Uterus (tissue), 2 donors: ENCODE data around the gene AHCYL1.

Source experiments
- CTCF ChIP-seq, 4 experiments: fragments of 200-600 bp in 2 of 4; fragments of 450-650 bp in 2 of 4; sonication (generic) in 2 of 4; IDR thresholded peaks; one replicate each; pipeline ENCODE4 v1.5.1; 2016 to 2019; ENCODE audit warnings: antibody characterized with exemption in 4 of 4, mild to moderate bottlenecking in 2 of 4, moderate library complexity in 1 of 4
- POLR2A ChIP-seq, 2 donors: fragments of 450-650 bp; IDR thresholded peaks; one replicate each; pipeline ENCODE4 v1.6.1; 2016; ENCODE audit warnings: antibody characterized with exemption in 2 of 2, mild to moderate bottlenecking in 1 of 2, moderate library complexity in 1 of 2

DNA sequence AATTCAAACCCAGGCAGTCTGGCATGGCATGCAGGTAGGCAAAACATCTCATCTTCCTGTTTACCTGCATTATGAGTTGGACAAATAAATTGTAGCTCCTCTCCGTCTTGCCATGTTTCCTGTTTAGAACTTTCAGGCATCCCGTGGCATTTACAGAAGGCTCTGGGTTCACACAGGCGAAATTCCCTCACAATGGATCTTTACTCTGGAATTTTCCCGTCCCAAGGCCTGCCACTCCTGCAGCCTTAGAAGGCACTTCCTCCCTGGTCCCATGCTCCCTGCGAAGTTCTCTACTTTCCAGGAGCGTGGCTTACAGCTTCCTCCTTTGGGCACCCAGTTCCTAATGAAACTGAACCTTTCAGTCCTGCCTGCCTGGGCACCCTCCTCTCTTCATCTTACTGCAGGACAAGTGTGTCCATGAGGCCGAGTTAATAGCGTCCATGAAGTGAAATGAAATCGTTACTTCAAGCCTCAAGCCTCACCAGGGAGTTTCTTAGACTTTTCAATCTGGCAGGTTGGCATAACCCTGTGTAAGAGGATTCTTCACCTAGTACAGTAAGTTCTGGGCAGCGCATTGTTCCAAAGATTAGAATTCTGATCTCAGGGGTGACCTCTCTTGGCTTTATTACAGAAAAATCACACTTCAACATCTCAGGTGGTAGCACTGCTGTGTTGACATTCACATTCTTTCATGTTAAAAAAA lies 36.8 kb upstream of the AHCYL1 start:
- no peak for TF ChIP-seq CTCF (IDR thresholded peaks at IDR 0.05)
- TF ChIP-seq POLR2A (IDR thresholded peaks at IDR 0.05) = no peak
